Trophoblast cell (in vitro differentiated cells and primary cell): Measurements from ENCODE around the gene MPPED1.

ENCODE experiments used
- DNase-seq, 2 donors: peaks; one replicate each; pipeline ENCODE4 v3.0.0-alpha.2; 2016
- H2AFZ ChIP-seq: 2 replicates; pipeline ENCODE4 v1.6.1; 2013; ENCODE audit warnings: low read length, moderate library complexity, mild to moderate bottlenecking; ENCODE audit not compliant: insufficient read depth, poor library complexity
- H2AK5ac ChIP-seq: 2 replicates; pipeline ENCODE4 v1.6.1; 2013; ENCODE audit warnings: mild to moderate bottlenecking, low read length
- H2BK120ac ChIP-seq: 2 replicates; pipeline ENCODE4 v1.6.1; 2013; ENCODE audit warnings: low read length, mild to moderate bottlenecking, moderate library complexity; ENCODE audit not compliant: insufficient read depth, poor library complexity
- H2BK12ac ChIP-seq: 2 replicates; pipeline ENCODE4 v1.6.1; 2013; ENCODE audit warnings: mild to moderate bottlenecking, low read length, moderate library complexity
- H2BK5ac ChIP-seq: 2 replicates; pipeline ENCODE4 v1.6.1; 2013; ENCODE audit warnings: low read length, low read depth, moderate library complexity, mild to moderate bottlenecking; ENCODE audit not compliant: poor library complexity
- H3K14ac ChIP-seq: 2 replicates; pipeline ENCODE4 v1.6.1; 2013; ENCODE audit warnings: mild to moderate bottlenecking, low read length
- H3K18ac ChIP-seq: 2 replicates; pipeline ENCODE4 v1.6.1; 2013; ENCODE audit warnings: mild to moderate bottlenecking, low read length
- H3K23ac ChIP-seq: 2 replicates; pipeline ENCODE4 v1.6.1; 2013; ENCODE audit warnings: low read length
- H3K27ac ChIP-seq: 2 replicates; pipeline ENCODE4 v1.5.1; 2013; ENCODE audit warnings: low read depth, mild to moderate bottlenecking, inconsistent platforms, low read length, moderate library complexity
- H3K27me3 ChIP-seq: 2 replicates; pipeline ENCODE4 v1.6.1; 2013; ENCODE audit warnings: inconsistent platforms, mild to moderate bottlenecking, low read length, moderate library complexity; ENCODE audit not compliant: insufficient read depth
- H3K36me3 ChIP-seq, 2 experiments: 1 replicate in 1 of 2; 2 replicates in 1 of 2; pipeline ENCODE4 v1.6.1; 2013; ENCODE audit warnings: low read length in 2 of 2, mild to moderate bottlenecking in 2 of 2, moderate library complexity in 1 of 2; ENCODE audit not compliant: insufficient read depth in 2 of 2, control insufficient read depth in 1 of 2
- H3K4ac ChIP-seq: 2 replicates; pipeline ENCODE4 v1.6.1; 2013; ENCODE audit warnings: low read depth, mild to moderate bottlenecking, low read length, moderate library complexity
- H3K4me1 ChIP-seq, 2 experiments: 1 replicate in 1 of 2; 2 replicates in 1 of 2; pipeline ENCODE4 v1.6.1; 2013; ENCODE audit warnings: low read length in 2 of 2, mild to moderate bottlenecking in 2 of 2, moderate library complexity in 1 of 2; ENCODE audit not compliant: insufficient read depth in 2 of 2, control insufficient read depth in 1 of 2
- H3K4me2 ChIP-seq: 2 replicates; pipeline ENCODE4 v1.6.1; 2013; ENCODE audit warnings: inconsistent platforms, mild to moderate bottlenecking, low read length, moderate library complexity
- H3K4me3 ChIP-seq: 2 replicates; pipeline ENCODE4 v1.5.1; 2013; ENCODE audit warnings: mild to moderate bottlenecking, low read depth, low read length, inconsistent platforms
- H3K79me1 ChIP-seq: one replicate; pipeline ENCODE4 v1.6.1; 2013; ENCODE audit warnings: low read length
- H3K79me2 ChIP-seq: 2 replicates; pipeline ENCODE4 v1.6.1; 2013; ENCODE audit warnings: low read length, mild to moderate bottlenecking; ENCODE audit not compliant: control insufficient read depth, insufficient read depth, poor library complexity
- H3K9ac ChIP-seq: 2 replicates; pipeline ENCODE4 v1.6.1; 2013; ENCODE audit warnings: mild to moderate bottlenecking, low read length
- H3K9me3 ChIP-seq: 2 replicates; pipeline ENCODE4 v1.6.1; 2013; ENCODE audit warnings: low read depth, mild to moderate bottlenecking, control low read depth, inconsistent platforms, low read length; ENCODE audit not compliant: insufficient read depth
- H4K12ac ChIP-seq: 2 replicates; pipeline ENCODE4 v1.6.1; 2013; ENCODE audit warnings: low read depth, mild to moderate bottlenecking, low read length, moderate library complexity
- H4K8ac ChIP-seq: 2 replicates; pipeline ENCODE4 v1.6.1; 2013; ENCODE audit warnings: low read depth, mild to moderate bottlenecking, low read length, moderate library complexity
- H4K91ac ChIP-seq: one replicate; pipeline ENCODE4 v1.6.1; 2013; ENCODE audit warnings: low read depth, mild to moderate bottlenecking, low read length, moderate library complexity
- WGBS: extraction: QIAGEN DNeasy Blood & Tissue Kit; methylation state at CpG from one replicate; pipeline ENCODE4 v1.1.7; 2013; ENCODE audit warnings: missing lambda C conversion rate; ENCODE audit not compliant: insufficient read length, insufficient coverage; ENCODE audit errors: extremely low coverage; 5-methylcytosine and 5-hydroxymethylcytosine counted together

Gene MPPED1

DNA sequence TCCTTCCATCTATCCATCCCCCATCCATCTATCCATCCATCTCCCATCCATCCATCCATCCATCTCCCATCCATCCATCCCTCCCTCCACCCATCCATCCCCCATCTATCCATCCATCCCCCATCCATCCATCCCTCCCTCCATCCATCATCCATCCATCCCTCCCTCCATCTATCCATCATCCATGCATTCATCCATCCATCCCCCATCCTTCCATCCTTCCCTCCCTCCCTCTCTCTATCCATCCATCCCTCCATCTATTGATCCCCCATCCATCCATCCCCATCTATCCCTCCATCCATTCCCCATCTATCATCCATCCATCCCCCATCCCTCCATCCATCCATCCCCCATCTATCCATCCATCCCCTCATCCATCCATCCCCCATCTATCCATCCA, 96.7 kb downstream of the MPPED1 start:
- no peak overlapping the region for H3K9ac ChIP-seq
- H3K14ac ChIP-seq, result no peak overlapping the region
- H3K4me1 ChIP-seq, result no peaks in the 10 kb centered on the region
- no peak overlapping the region for H2AK5ac ChIP-seq
- no peak overlapping the region for H4K8ac ChIP-seq
- no peak overlapping the region for H2BK5ac ChIP-seq
- H3K27me3 ChIP-seq, result no peaks in the 10 kb centered on the region
- no peak overlapping the region for H3K18ac ChIP-seq
- peaks cover 16% of the 10 kb centered on the region for H3K9me3 ChIP-seq
- no peak for DNase-seq
- H4K12ac ChIP-seq, result no peak overlapping the region
- H2BK120ac ChIP-seq, result no peak overlapping the region
- no peak overlapping the region for H3K4ac ChIP-seq
- H3K79me1 ChIP-seq, result no peaks in the 10 kb centered on the region
- H2BK12ac ChIP-seq, result no peak overlapping the region
- H3K4me2 ChIP-seq, result no peak overlapping the region
- no peak overlapping the region for H3K27ac ChIP-seq
- H4K91ac ChIP-seq, result no peak overlapping the region
- no peak overlapping the region for H3K4me3 ChIP-seq
- no peaks in the 10 kb centered on the region for H3K36me3 ChIP-seq
- no peak overlapping the region for H3K23ac ChIP-seq
- H2AFZ ChIP-seq, result no peak overlapping the region
- H3K79me2 ChIP-seq, result no peaks in the 10 kb centered on the region

DNA sequence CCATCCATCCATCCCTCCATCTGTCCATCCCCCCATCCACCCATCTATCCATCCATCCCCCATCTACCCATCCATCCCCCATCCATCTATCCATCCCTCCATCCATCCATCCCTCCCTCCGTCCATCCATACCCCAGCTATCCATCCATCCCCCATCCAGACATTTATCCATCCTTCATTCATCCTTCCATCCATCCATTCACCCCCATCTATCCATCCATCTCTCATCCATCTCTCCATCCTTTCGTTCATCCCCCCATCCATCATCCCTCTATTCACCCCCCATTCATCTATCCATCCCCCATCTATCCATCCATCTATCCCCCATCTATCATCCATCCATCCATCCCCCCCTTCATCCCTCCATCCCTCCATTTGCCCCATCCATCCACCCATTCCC, 97.5 kb downstream of the MPPED1 start:
- no peak overlapping the region for H3K18ac ChIP-seq
- H3K4ac ChIP-seq, result no peak overlapping the region
- no peak overlapping the region for H3K4me3 ChIP-seq
- H4K91ac ChIP-seq, result no peak overlapping the region
- H2AFZ ChIP-seq, result no peak overlapping the region
- no peak overlapping the region for H3K4me2 ChIP-seq
- H2BK12ac ChIP-seq, result no peak overlapping the region
- no peaks in the 10 kb centered on the region for H3K79me2 ChIP-seq
- H2BK120ac ChIP-seq, result no peak overlapping the region
- H3K36me3 ChIP-seq, result no peaks in the 10 kb centered on the region
- H3K79me1 ChIP-seq, result no peaks in the 10 kb centered on the region
- 99% methylated on average over 2 of the region's 2 CpGs for WGBS
- no peak overlapping the region for H4K8ac ChIP-seq
- H3K4me1 ChIP-seq, result no peaks in the 10 kb centered on the region
- no peak overlapping the region for H3K23ac ChIP-seq
- peaks cover 14% of the 10 kb centered on the region for H3K9me3 ChIP-seq
- H2AK5ac ChIP-seq, result no peak overlapping the region
- no peak overlapping the region for H2BK5ac ChIP-seq
- no peak overlapping the region for H4K12ac ChIP-seq
- no peaks in the 10 kb centered on the region for H3K27me3 ChIP-seq
- H3K27ac ChIP-seq, result no peak overlapping the region
- no peak overlapping the region for H3K9ac ChIP-seq
- H3K14ac ChIP-seq, result no peak overlapping the region
- no peak for DNase-seq

DNA sequence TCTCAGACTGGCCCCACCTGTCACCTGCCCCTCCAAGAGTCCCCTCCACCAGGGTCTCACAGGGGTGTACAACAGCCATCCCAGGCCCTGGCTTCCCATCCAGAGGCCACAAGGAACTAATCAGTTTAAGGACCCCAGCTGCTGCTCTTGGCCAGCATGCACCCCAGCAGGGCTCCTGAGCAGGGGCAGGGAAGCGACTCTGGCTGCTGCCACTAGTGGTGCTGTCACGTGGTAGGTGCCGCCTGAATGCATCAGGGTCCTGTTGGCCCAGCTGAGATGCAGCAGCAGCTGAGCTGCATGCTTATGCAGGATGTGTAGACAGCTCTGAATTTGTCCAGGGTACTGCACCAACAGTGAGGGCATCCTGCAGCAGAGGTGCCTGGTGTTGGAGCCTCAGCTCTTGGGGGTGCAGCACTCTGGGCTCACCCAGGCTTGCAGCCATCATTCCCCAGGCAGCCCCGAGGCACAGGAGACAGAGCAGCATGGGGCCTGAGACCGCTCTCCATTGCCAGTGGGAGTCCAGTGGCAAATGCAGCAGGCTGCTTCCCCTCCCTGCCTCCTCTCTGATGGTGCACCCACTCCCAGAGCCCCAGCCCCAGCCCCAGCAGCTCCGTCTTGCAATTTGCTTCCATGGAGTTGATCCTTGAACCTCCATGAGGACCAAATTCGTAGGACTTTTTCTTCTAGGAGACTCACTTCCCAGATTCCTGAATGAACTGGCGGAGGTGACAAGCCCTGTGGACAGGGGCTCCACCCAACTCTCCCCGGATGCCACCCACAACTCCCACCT, 98.7 kb downstream of the MPPED1 start:
- Histone ChIP-seq H4K91ac (no peak overlapping the region), H3K4ac (no peak overlapping the region), H3K27me3 (no peaks in the 10 kb centered on the region), H3K79me1 (no peaks in the 10 kb centered on the region), H3K36me3 (no peaks in the 10 kb centered on the region), H3K18ac (no peak overlapping the region), H3K4me3 (no peak overlapping the region), H4K12ac (no peak overlapping the region), H2AK5ac (no peak overlapping the region), H2BK120ac (no peak overlapping the region), H4K8ac (no peak overlapping the region), H3K79me2 (no peaks in the 10 kb centered on the region), H3K23ac (no peak overlapping the region), H3K4me2 (no peak overlapping the region), H2BK12ac (no peak overlapping the region), H2AFZ (no peak overlapping the region), H3K9me3 (peaks cover 9% of the 10 kb centered on the region), H3K14ac (no peak overlapping the region), H3K9ac (no peak overlapping the region), H2BK5ac (no peak overlapping the region), H3K4me1 (no peaks in the 10 kb centered on the region), H3K27ac (no peak overlapping the region)
- no peak for DNase-seq
- no CpG with 5 or more reads among the region's 9 CpGs for WGBS

DNA sequence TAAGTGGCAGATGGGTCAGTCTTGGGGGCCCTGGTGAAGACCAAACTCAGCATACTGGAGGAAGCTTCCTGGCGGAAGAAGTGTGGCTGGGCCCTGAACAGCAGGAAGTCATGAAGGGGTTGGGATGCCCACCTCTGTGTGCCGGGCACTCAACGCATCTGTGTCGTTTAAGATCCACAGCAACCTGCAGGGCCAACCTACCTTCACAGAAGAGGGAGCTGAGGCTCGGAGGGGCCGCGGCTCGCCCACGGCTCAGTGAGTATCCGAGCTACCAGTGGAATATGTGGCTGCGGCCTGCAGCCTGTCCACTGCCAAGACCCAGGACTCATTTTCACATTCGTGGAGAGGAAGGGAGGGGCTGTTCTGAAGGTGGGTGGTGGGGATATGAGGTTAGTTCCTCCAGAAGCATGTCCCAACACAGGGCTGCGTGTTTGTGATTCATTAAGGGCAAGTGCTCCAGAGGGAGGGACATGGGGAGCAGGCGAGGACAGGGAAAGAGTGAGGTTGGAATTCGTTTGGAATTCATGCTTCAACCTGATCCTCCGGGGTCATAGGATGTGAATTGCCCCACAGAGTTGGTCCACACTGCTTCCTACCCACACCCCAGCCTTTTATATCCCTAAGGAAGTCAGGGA, 99.6 kb downstream of the MPPED1 start:
- Histone ChIP-seq H3K4me3 (no peak overlapping the region), H3K79me2 (no peaks in the 10 kb centered on the region), H3K14ac (no peak overlapping the region), H3K4ac (no peak overlapping the region), H3K27ac (no peak overlapping the region), H3K4me1 (no peaks in the 10 kb centered on the region), H3K27me3 (no peaks in the 10 kb centered on the region), H4K12ac (no peak overlapping the region), H3K9me3 (peaks cover 9% of the 10 kb centered on the region), H3K4me2 (no peak overlapping the region), H2BK12ac (no peak overlapping the region), H2BK120ac (no peak overlapping the region), H4K91ac (no peak overlapping the region), H3K18ac (no peak overlapping the region), H3K9ac (no peak overlapping the region), H4K8ac (no peak overlapping the region), H2AFZ (no peak overlapping the region), H2AK5ac (no peak overlapping the region), H3K79me1 (no peaks in the 10 kb centered on the region), H2BK5ac (no peak overlapping the region), H3K36me3 (no peaks in the 10 kb centered on the region), H3K23ac (no peak overlapping the region)
- WGBS, result no CpG with 5 or more reads among the region's 16 CpGs
- DNase-seq, result no peak
